ENCODE results near the gene DGCR6L.
"Not testable (repeated sequence)": the region's sequence is repeated elsewhere in the genome, so short reads cannot be mapped to it uniquely, and the experiment has no call there.

DGCR6L gene

GRCh38 chr22:20354238-20354975 lies 34.5 kb upstream of the DGCR6L start:
- TF ChIP-seq ZNF8 (CRISPR knock-in tag; IDR thresholded peaks at IDR 0.05): no peak
- no peak for ATAC-seq

GRCh38 chr22:20352536-20352935 lies 32.7 kb upstream of the DGCR6L start:
- ATAC-seq: not testable (repeated sequence)

- ATAC-seq: not testable (repeated sequence)
Measured at GRCh38 chr22:20346553-20346952, 26.7 kb upstream of the DGCR6L start.

- ATAC-seq: not testable (repeated sequence)
Measured at GRCh38 chr22:20338291-20338690, 18.4 kb upstream of the DGCR6L start.

GRCh38 chr22:20337807-20338206 lies 17.9 kb upstream of the DGCR6L start:
- not testable (repeated sequence) for ATAC-seq

- not testable (repeated sequence) for ATAC-seq
Measured at GRCh38 chr22:20336561-20336960, 16.7 kb upstream of the DGCR6L start.

- peak; percentile 24; the same call in 2 of the 3 replicates for ATAC-seq
Measured at GRCh38 chr22:20328569-20328930, 8.7 kb upstream of the DGCR6L start.

GRCh38 chr22:20325996-20326395 lies 6.1 kb upstream of the DGCR6L start:
- not testable (repeated sequence) for ATAC-seq

- TF ChIP-seq ZNF70 (CRISPR knock-in tag; IDR thresholded peaks at IDR 0.05) (no peak), ZNF8 (CRISPR knock-in tag; IDR thresholded peaks at IDR 0.05) (no peak), GLIS3 (CRISPR knock-in tag; IDR thresholded peaks at IDR 0.05) (no peak), CSDC2 (CRISPR knock-in tag; IDR thresholded peaks at IDR 0.05) (no peak), ZNF565 (CRISPR knock-in tag; conservative IDR thresholded peaks at IDR 0.05; ENCODE audit: low read depth) (no peak), CREB5 (CRISPR knock-in tag; IDR thresholded peaks at IDR 0.05; ENCODE audit: low read depth) (no peak), BACH2 (CRISPR knock-in tag; IDR thresholded peaks at IDR 0.05; ENCODE audit: borderline replicate concordance) (no peak), RARB (CRISPR knock-in tag; IDR thresholded peaks at IDR 0.05) (no peak), TSHZ2 (CRISPR knock-in tag; IDR thresholded peaks at IDR 0.05) (no peak), ZC3H10 (CRISPR knock-in tag; IDR thresholded peaks at IDR 0.05) (no peak), SNAI2 (CRISPR knock-in tag; IDR thresholded peaks at IDR 0.05) (no peak), PPARA (CRISPR knock-in tag; IDR thresholded peaks at IDR 0.05; ENCODE audit: borderline replicate concordance) (no peak), POU6F1 (CRISPR knock-in tag; IDR thresholded peaks at IDR 0.05; ENCODE audit: borderline replicate concordance, low read depth) (no peak), ZFP3 (CRISPR knock-in tag; IDR thresholded peaks at IDR 0.05) (no peak), TOX (CRISPR knock-in tag; IDR thresholded peaks at IDR 0.05; ENCODE audit: borderline replicate concordance) (no peak), ISL1 (CRISPR knock-in tag; IDR thresholded peaks at IDR 0.05) (no peak)
- ATAC-seq: no peak
Measured at GRCh38 chr22:20324139-20324516, 4.3 kb upstream of the DGCR6L start.

GRCh38 chr22:20321552-20322211 lies 1.8 kb upstream of the DGCR6L start:
- not testable (repeated sequence) for ATAC-seq

GRCh38 chr22:20320659-20321551 lies 1.0 kb upstream of the DGCR6L start:
- ATAC-seq: peak; percentile 21

Measured in SK-N-SH treated with all-trans-retinoic acid at 6 μM for 48 hours (cell line).